Erythroblast (primary cell): ENCODE data around the gene NFE2L3.

ENCODE experiments used
- GATA1 ChIP-seq: IDR thresholded peaks from 2 replicates; pipeline ENCODE4 v1.6.1; 2011; ENCODE audit warnings: low read depth, mild to moderate bottlenecking, control low read depth, low read length, moderate library complexity
- POLR2A ChIP-seq: IDR thresholded peaks from 2 replicates; pipeline ENCODE4 v1.6.1; 2011; ENCODE audit warnings: mild to moderate bottlenecking, low read length

DNA sequence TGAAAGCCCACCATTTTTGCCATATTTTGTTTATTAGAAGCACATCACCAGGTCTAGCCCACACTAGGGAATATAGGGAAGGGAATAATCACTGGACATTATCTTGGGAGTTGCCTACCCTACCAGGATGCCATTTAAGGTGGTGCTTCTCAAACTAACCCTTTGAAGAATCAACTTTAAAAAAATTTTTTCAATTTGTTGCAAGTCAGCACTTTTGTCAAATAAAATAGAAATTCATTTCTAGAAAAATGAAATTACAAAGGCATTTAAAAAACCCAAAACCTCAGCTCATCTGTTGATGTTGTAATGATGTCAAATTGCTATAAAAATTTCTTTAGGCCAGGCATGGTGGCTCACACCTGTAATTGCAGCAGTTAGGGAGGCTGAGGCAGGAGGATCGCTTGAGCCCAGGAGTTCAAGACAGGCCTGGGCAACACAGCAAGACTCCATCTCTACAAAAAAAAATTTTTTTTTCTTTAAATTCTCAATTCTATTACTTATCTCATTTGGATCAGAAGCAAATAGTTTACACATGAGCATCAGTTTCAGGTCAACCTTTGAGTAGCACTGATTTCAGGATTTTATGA is 2.5 kb upstream of the NFE2L3 start:
- TF ChIP-seq POLR2A (no peak), GATA1 (no peak)
